ENCODE data around the gene COPZ1.
"Not testable (repeated sequence)": the region's sequence is repeated elsewhere in the genome, so short reads cannot be mapped to it uniquely, and the experiment has no call there.

Gene COPZ1

DNA sequence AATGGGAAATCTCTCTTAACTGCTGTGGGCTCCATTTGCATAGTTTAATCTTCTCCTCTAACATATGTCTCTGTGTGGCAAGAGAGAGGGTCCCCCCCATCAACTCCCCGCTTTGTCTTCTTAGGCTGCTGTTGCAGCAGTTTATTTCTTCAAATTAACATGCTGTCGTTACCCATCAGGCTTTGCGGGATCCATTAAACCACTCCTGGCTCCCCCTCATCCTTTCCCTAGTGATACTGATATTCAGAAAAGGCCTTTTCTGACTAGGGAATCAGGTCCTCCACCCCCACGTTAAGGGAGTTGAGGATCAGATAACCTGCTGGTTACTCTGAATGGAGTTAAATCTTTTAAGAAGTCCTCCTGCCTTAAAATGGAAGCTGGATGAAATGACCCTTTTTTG is 24.1 kb downstream of the COPZ1 start:
- TF ChIP-seq, protein P1, sequence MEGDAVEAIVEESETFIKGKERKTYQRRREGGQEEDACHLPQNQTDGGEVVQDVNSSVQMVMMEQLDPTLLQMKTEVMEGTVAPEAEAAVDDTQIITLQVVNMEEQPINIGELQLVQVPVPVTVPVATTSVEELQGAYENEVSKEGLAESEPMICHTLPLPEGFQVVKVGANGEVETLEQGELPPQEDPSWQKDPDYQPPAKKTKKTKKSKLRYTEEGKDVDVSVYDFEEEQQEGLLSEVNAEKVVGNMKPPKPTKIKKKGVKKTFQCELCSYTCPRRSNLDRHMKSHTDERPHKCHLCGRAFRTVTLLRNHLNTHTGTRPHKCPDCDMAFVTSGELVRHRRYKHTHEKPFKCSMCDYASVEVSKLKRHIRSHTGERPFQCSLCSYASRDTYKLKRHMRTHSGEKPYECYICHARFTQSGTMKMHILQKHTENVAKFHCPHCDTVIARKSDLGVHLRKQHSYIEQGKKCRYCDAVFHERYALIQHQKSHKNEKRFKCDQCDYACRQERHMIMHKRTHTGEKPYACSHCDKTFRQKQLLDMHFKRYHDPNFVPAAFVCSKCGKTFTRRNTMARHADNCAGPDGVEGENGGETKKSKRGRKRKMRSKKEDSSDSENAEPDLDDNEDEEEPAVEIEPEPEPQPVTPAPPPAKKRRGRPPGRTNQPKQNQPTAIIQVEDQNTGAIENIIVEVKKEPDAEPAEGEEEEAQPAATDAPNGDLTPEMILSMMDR (IDR thresholded peaks at IDR 0.05; ENCODE audit: low read depth, low read length), result no peak
- no peak for DNase-seq (ENCODE audit: extremely low read depth, low read depth)

DNA sequence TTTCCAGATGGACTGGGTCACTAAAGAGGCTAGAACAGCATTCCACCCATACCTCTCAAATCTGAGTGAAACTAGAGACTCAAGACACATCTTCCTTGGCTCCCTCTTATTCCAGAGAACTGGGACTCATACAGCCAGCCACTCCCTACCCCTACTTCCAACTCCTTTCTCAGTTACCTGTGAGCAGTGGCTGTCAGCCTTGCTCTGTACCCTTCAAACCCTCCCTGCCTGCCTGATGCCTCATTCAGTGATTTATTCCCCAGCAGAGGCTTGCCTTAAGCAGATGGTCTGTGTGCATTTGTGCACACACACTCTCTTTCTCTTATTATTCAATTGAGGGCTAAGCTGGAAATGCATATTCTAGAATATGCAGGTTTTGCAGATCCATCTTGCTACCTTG is 24.7 kb downstream of the COPZ1 start:
- DNase-seq (ENCODE audit: extremely low read depth, low read depth), result no peak
- TF ChIP-seq, protein P1 (IDR thresholded peaks at IDR 0.05; ENCODE audit: low read depth, low read length), result no peak

DNA sequence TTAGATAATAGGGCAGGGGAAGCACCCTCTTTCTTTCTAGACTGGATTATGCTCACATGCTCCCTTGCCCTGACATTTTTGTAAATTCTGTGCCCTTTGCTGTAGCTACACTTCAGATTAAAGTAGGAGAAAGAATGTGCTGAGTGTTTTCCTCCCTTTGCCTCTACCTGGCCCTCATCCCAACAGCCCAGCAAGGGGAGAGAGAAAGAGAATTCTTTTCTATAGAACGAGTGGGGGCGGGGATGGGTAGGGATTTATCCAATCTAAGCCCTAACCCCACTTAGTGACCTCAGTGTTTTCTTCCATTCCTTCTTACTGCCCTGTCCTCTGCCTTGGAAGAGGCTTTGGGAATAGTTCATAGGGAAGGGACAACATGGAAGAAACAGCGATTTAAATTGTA is 25.8 kb downstream of the COPZ1 start:
- TF ChIP-seq, protein P1 (IDR thresholded peaks at IDR 0.05; ENCODE audit: low read depth, low read length), result no peak
- DNase-seq (ENCODE audit: extremely low read depth, low read depth), result no peak

DNA sequence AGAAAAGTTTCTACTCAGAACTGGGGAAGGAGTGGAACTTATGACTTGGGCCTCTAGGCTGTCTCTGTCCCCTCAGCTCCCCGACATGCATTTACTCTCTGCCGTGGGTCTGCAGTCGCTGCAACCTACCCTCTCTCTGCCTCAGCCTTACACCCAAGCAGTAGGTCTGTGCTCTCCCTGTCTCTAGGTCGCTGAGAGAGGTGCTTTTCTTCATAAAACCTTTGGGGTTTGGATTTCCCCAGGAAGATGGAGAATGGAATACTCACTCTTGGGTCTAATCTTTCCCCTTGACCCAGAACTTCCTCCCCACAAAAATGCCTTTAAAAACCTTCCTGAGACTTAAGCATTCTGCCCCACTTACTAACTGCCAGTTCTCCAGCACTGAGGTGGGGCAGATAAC is 26.4 kb downstream of the COPZ1 start:
- no peak for DNase-seq (ENCODE audit: extremely low read depth, low read depth)
- TF ChIP-seq, protein P1 (IDR thresholded peaks at IDR 0.05; ENCODE audit: low read depth, low read length), result no peak

DNA sequence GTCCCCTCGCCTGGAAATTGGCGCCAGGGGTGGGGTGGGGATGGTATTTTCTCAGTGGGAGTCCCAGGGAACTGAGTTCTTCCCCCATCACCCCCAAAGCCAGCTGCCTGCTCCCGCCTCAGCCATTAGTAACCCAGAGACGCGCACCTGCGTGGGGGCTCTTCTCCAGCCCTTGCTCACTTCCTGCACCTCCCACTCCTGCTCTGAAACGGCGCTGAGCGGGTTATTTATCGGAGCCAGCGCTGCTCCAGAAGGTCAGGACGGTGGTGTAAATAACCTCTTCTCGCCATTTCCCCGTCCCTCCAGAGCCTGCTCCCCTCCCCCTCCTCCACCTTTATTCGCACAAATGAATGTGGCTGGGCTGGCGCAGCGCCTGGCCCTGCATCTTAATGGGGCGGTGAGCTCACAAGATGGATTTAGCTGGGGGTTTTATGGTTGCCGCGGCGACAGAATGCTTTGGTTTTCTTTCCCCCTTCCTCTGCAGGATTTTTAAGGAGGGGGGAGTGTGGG is 27.1 kb downstream of the COPZ1 start:
- DNase-seq (ENCODE audit: extremely low read depth, low read depth), result no peak
- TF ChIP-seq, protein P1 (IDR thresholded peaks at IDR 0.05; ENCODE audit: low read depth, low read length), result no peak

DNA sequence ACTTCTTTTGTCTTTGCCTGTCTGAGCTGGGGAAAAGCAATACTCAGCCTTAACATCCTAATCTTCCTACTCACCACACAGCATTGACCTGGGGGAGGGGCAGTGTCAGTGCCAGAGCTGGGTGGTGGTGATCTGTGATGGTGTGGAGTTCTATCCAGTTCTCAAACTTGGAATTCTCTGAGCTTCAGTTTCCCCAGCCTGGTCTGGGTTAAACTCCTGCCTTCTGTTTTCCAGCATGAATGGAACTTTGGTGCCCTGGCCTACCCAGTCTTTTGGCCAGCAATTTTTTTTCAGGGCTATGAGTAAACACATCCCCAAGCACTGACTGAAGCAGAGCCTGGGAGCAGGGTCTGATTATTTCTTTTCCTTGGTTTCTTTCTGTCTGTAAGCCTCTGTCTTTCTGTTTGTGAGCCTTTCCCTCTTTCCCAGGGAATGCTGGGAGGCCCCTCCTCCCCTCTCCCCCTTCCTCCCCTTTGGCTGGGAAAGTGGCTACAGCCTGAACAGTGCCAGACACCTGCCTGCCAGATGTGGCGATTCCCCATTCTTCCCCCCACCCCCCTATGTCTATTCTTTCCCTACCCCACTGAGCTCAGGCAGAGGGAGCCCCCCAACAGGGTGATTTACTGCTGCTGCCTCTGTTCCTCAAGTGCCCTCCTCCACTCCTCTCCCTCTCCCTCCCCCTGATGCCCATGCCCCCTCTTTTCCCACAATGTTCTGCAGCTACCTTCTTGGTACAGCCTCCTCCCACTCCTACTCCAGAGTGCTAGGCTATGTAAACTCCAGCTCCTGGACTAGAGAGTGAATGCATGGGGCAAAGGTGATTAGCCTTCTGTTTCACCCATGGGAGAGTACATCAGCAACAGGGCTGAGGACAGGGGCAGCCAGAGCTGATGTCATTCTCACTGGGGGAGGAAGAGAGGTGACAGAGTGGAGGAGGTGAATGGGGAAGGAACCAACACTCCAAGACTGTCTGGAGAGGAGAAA is 28.3 kb downstream of the COPZ1 start:
- DNase-seq (ENCODE audit: extremely low read depth, low read depth), result no peak
- TF ChIP-seq, protein P1 (IDR thresholded peaks at IDR 0.05; ENCODE audit: low read depth, low read length), result no peak

DNA sequence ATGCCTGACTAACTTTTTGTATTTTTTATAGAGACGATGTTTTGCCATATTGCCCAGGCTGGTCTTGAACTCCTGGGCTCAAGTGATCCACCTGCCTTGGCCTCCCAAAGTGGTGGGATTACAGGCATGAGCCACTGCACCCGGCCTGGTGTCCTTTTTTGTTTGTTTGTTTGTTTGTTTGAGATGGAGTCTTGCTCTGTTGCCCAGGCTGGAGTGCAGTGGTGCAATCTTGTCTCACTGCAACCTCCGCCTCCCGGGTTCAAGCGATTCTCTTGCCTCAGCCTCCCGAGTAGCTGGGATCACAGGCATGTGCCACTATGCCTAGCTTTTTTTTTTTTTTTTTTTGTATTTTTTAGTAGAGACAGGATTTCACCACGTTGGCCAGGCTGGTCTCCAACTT is 29.3 kb downstream of the COPZ1 start:
- DNase-seq (ENCODE audit: extremely low read depth, low read depth), result not testable (repeated sequence)

Data from AG09319 (cell line).